Measurements from ENCODE around the gene SYT1. TPM values are rescaled to one million over a fixed set of nuclear protein-coding genes. Genes with fewer than 3 reads are reported as not detected.

The SYT1 gene
- total and polyA plus RNA-seq, 2 of the 4 experiments (the other 2 are of a cell fraction), result 2.8 to 3.0 TPM

GRCh38 chr12:79183003-79183402 is 318.4 kb downstream of the SYT1 start:
- CTCF ChIA-PET, result interaction anchor here (1.2 kb wide), 1 partner anchor 10 kb away, joined by 3 read pairs; no protein-coding TSS in a partner anchor

More at GRCh38 chr12:79183003-79183402, 318.4 kb downstream of the SYT1 start:
- Histone ChIP-seq H3K4me3 (ENCODE audit: insufficient read depth, low read depth, low read length) (no peak overlapping the region), H3K9ac (ENCODE audit: low read depth, low read length) (no peak overlapping the region), H3K27ac (ENCODE audit: insufficient read depth, low read length) (no peak overlapping the region), H2BK120ac (ENCODE audit: low read depth, low read length) (no peak overlapping the region), H4K20me1 (ENCODE audit: insufficient read depth, low read length) (no peaks in the 10 kb centered on the region), H4K5ac (ENCODE audit: low read depth, low read length) (no peak overlapping the region), H3K36me3 (ENCODE audit: control insufficient read depth, insufficient read depth, low read length) (no peaks in the 10 kb centered on the region), H3K23ac (ENCODE audit: low read depth, low read length) (no peak overlapping the region), H3K56ac (ENCODE audit: extremely low read depth, insufficient read depth, low read length) (no peak overlapping the region), H3K4me2 (ENCODE audit: low read depth, low read length) (no peak overlapping the region), H2BK20ac (ENCODE audit: low read depth, low read length) (no peak overlapping the region), H2AK5ac (ENCODE audit: low read depth, low read length) (no peak overlapping the region), H2AK9ac (replicated peaks; ENCODE audit: low read depth, low read length, poor library complexity) (no peak overlapping the region), H3K4ac (ENCODE audit: low read depth, low read length) (no peak overlapping the region), H3K9me3 (ENCODE audit: control insufficient read depth, insufficient read depth, low read length) (no peaks in the 10 kb centered on the region), H2BK15ac (ENCODE audit: low read depth, low read length) (no peak overlapping the region), H3K18ac (ENCODE audit: low read depth, low read length) (no peak overlapping the region), H4K91ac (ENCODE audit: insufficient read depth, low read depth, low read length) (no peak overlapping the region), H3K79me1 (ENCODE audit: low read depth in 1 of 2, low read length in 2 of 2) (no peaks in the 10 kb centered on the region), H3K4me1 (ENCODE audit: control insufficient read depth, insufficient read depth, low read length) (peaks cover 2% of the 10 kb centered on the region; the same call in 1 of the 2 replicates), H4K8ac (ENCODE audit: low read depth in 2 of 2, low read length in 2 of 2) (peak overlapping the region in 1 of 2 experiments; percentile 55; a peak in 2 of 4 replicates), H2AFZ (replicated peaks; ENCODE audit: low read length, poor library complexity) (no peak overlapping the region), H3K9me1 (ENCODE audit: insufficient read depth, low read length) (no peaks in the 10 kb centered on the region), H2BK5ac (ENCODE audit: low read depth, low read length, poor library complexity, severe bottlenecking) (no peak overlapping the region), H3K27me3 (ENCODE audit: control insufficient read depth, insufficient read depth, low read length) (no peaks in the 10 kb centered on the region), H3K14ac (replicated peaks; ENCODE audit: low read depth, low read length) (no peak overlapping the region)
- DNase-seq, result peak; percentile 57
- WGBS, 2 experiments (ENCODE audit: extremely low coverage in 2 of 2, insufficient read length in 1 of 2), result no CpG with 5 or more reads among the region's 2 CpGs
- TF ChIP-seq CHD1 (IDR thresholded peaks at IDR 0.05; ENCODE audit: low read depth, low read length) (no peak), MAZ (IDR thresholded peaks at IDR 0.05; ENCODE audit: borderline replicate concordance, low read depth, low read length) (no peak), SMC3 (IDR thresholded peaks at IDR 0.05; ENCODE audit: low read depth, low read length) (no peak), NFE2L2 (IDR thresholded peaks at IDR 0.05; ENCODE audit: low read depth, low read length) (no peak), POLR2A (IDR thresholded peaks at IDR 0.05; ENCODE audit: low read depth, low read length) (no peak), CEBPB (IDR thresholded peaks at IDR 0.05; ENCODE audit: low read depth, low read length) (no peak), FOS (IDR thresholded peaks at IDR 0.05; ENCODE audit: low read depth, low read length) (no peak), MAFK (IDR thresholded peaks at IDR 0.05; ENCODE audit: low read depth, low read length) (no peak), RAD21 (IDR thresholded peaks at IDR 0.05; ENCODE audit: low read length) (no peak), USF2 (IDR thresholded peaks at IDR 0.05; ENCODE audit: low read depth, low read length) (no peak), RCOR1 (IDR thresholded peaks at IDR 0.05; ENCODE audit: insufficient replicate concordance, low read length) (no peak), ELK1 (IDR thresholded peaks at IDR 0.05; ENCODE audit: borderline replicate concordance, low read depth, low read length) (no peak), MXI1 (IDR thresholded peaks at IDR 0.05; ENCODE audit: borderline replicate concordance, low read depth, low read length) (no peak), BHLHE40 (IDR thresholded peaks at IDR 0.05; ENCODE audit: low read depth, low read length) (no peak), RFX5 (IDR thresholded peaks at IDR 0.05; ENCODE audit: low read depth, low read length) (no peak)
- BruUV-seq (replicated peaks), result no TSS peak
- intact Hi-C loops (cut with micrococcal nuclease), result no loop called here
- POLR2A ChIA-PET (ENCODE audit: unreplicated experiment), result no interaction called here
- in situ Hi-C loops (cut with MboI; ENCODE audit: low sequenced_read_pairs), result no loop called here
- peak; percentile 79 for ATAC-seq (ENCODE audit: low read depth)
- dilution Hi-C loops (cut with HindIII; ENCODE audit: low sequenced_read_pairs, unreplicated experiment), result no loop called here
